K562 (cell line): ENCODE results near the gene ATP5ME. TPM values are rescaled to one million over a fixed set of nuclear protein-coding genes. Genes with fewer than 3 reads are reported as not detected.

ENCODE experiments used
- ATAC-seq: fragments of 200-7000 bp; cut with Tn5 transposase; 3 replicates; pipeline ENCODE4 v1.9.1; 2020; ENCODE audit warnings: moderate library complexity
- BruUV-seq: library from RNA; stranded (reverse); fragments of 400-500 nt; replicated peaks from 2 replicates; lab custom pipeline; 2021; lab: Mats Ljungman, UMichigan
- CTCF ChIA-PET: fragments of 300-600 bp; formaldehyde crosslinking; extraction: SDS; loops from one replicate; lab custom pipeline; 2021; ENCODE audit warnings: low intra/inter-chr PET ratio; lab: Yijun Ruan, JAX
- POLR2A ChIA-PET: fragments of 300-600, 350-650 bp; sonication (Branson Sonifier 250); formaldehyde crosslinking; extraction: SDS; loops from one replicate; lab custom pipeline; 2021; ENCODE audit warnings: antibody characterized with exemption, inconsistent platforms; lab: Yijun Ruan, JAX
- DNase-seq, 4 experiments: peaks; one replicate each; pipeline versions ENCODE4 v3.0.0 to v3.0.0-alpha.2; 2011 to 2018; ENCODE audit warnings: low spot score in 3 of 4, mixed read lengths in 3 of 4; ENCODE audit errors: extremely low read depth in 1 of 4
- FAIRE-seq: peaks from 2 replicates; lab custom pipeline; 2011; peaks lifted over from hg19 to GRCh38; lab: Jason Lieb, UNC
- H2AFZ ChIP-seq: 2 replicates; pipeline ENCODE4 v1.6.0; 2011; ENCODE audit warnings: low read depth, low read length, control low read depth, inconsistent platforms
- H3K27ac ChIP-seq: fragments of 200-600 bp; 3 replicates; pipeline ENCODE4 v1.8.0; 2011; ENCODE audit warnings: low read depth, mild to moderate bottlenecking, control low read depth, inconsistent platforms, low read length, moderate library complexity, mixed read lengths; ENCODE audit errors: extremely low read depth
- H3K27me3 ChIP-seq, 2 experiments: fragments of 300-600 bp in 1 of 2; 2 replicates in 1 of 2; 3 replicates in 1 of 2; pipeline versions ENCODE4 v1.6.0 to v1.8.0; 2011; ENCODE audit warnings: inconsistent platforms in 2 of 2, low read length in 2 of 2, mild to moderate bottlenecking in 1 of 2, mixed read lengths in 1 of 2, moderate library complexity in 1 of 2; ENCODE audit not compliant: control insufficient read depth in 2 of 2, insufficient read depth in 2 of 2
- H3K36me3 ChIP-seq: fragments of 300-600 bp; 3 replicates; pipeline ENCODE4 v1.8.0; 2011; ENCODE audit warnings: mild to moderate bottlenecking, low read length, inconsistent platforms; ENCODE audit not compliant: control insufficient read depth, insufficient read depth
- H3K4me1 ChIP-seq, 2 experiments: fragments of 200-600 bp in 1 of 2; replicated peaks in 1 of 2; 2 replicates in 1 of 2; 3 replicates in 1 of 2; pipeline versions ENCODE4 v1.5.1 to v1.8.0; 2011; ENCODE audit warnings: inconsistent platforms in 2 of 2, low read length in 2 of 2, mild to moderate bottlenecking in 1 of 2, mixed read lengths in 1 of 2, moderate library complexity in 1 of 2; ENCODE audit not compliant: control insufficient read depth in 2 of 2, insufficient read depth in 2 of 2
- H3K4me2 ChIP-seq: 2 replicates; pipeline ENCODE4 v1.6.1; 2011; ENCODE audit warnings: low read length, control low read depth, inconsistent platforms, mixed read lengths; ENCODE audit not compliant: insufficient read depth
- H3K4me3 ChIP-seq: fragments of 200-600 bp; sonication (generic), shearing (Covaris generic); 2 replicates; pipeline ENCODE4 v1.5.1; 2016; ENCODE audit warnings: control low read depth, inconsistent platforms
- H3K79me2 ChIP-seq: fragments of 200-600 bp; 3 replicates; pipeline ENCODE4 v1.8.0; 2011; ENCODE audit warnings: low read length, inconsistent platforms; ENCODE audit not compliant: control insufficient read depth, insufficient read depth
- H3K9ac ChIP-seq, 2 experiments: 2 replicates each; pipeline versions ENCODE4 v1.6.0 to v1.6.1; 2011; ENCODE audit warnings: low read depth in 2 of 2, low read length in 2 of 2, control low read depth in 1 of 2, inconsistent platforms in 1 of 2, mild to moderate bottlenecking in 1 of 2, mixed read lengths in 1 of 2; ENCODE audit not compliant: insufficient read depth in 1 of 2
- H3K9me1 ChIP-seq: one replicate; pipeline ENCODE4 v1.6.0; 2011; ENCODE audit warnings: inconsistent platforms, mild to moderate bottlenecking, low read length, moderate library complexity; ENCODE audit not compliant: control insufficient read depth, insufficient read depth
- H3K9me3 ChIP-seq: replicated peaks from 2 replicates; pipeline ENCODE4 v1.5.1; 2011; ENCODE audit warnings: low read depth, low read length, inconsistent platforms; ENCODE audit not compliant: control insufficient read depth, insufficient read depth
- H4K20me1 ChIP-seq: replicated peaks from 2 replicates; pipeline ENCODE4 v1.6.1; 2011; ENCODE audit warnings: low read length, inconsistent platforms, mixed read lengths; ENCODE audit not compliant: control insufficient read depth, insufficient read depth
- BCLAF1 ChIP-seq, 2 experiments: fragments of 450-650 bp in 1 of 2; IDR thresholded peaks; 2 replicates each; pipeline ENCODE4 v1.6.1; 2011 to 2017; ENCODE audit warnings: low read depth in 2 of 2, antibody characterized with exemption in 1 of 2, borderline replicate concordance in 1 of 2, low read length in 1 of 2, mild to moderate bottlenecking in 1 of 2, mixed read lengths in 1 of 2; ENCODE audit not compliant: control insufficient read depth in 1 of 2
- CEBPG ChIP-seq, 3 experiments: fragments of 200-800 bp in 1 of 3; sonication (Bioruptor generic) in 1 of 3; sonication (generic) in 1 of 3; formaldehyde crosslinking in 1 of 3; IDR thresholded peaks in 2 of 3; conservative IDR thresholded peaks in 1 of 3; 2 replicates each; pipeline versions ENCODE4 v1.6.1 to v1.8.0; 2016 to 2022; ENCODE audit warnings: missing compliant biosample characterization in 2 of 3, missing genetic modification characterization in 2 of 3, mild to moderate bottlenecking in 1 of 3, missing genetic modification reagents in 1 of 3
- FOXK1 ChIP-seq: sonication (generic); formaldehyde crosslinking; IDR thresholded peaks from 2 replicates; pipeline ENCODE4 v1.8.0; 2022; ENCODE audit warnings: missing genetic modification reagents, mild to moderate bottlenecking, borderline replicate concordance
- PHTF2 ChIP-seq: fragments of 250-450 bp; sonication (Bioruptor Pico); IDR thresholded peaks from 2 replicates; pipeline ENCODE4 v1.5.0; 2021; ENCODE audit warnings: mild to moderate bottlenecking
- RNF2 ChIP-seq: sonication (generic); IDR thresholded peaks from 2 replicates; pipeline ENCODE4 v1.6.1; 2016
- SETDB1 ChIP-seq: IDR thresholded peaks from one replicate; pipeline ENCODE4 v1.6.1; 2012; ENCODE audit warnings: low read length, control low read depth, inconsistent platforms
- ZMIZ1 ChIP-seq, 2 experiments: fragments of 150-350 bp in 1 of 2; IDR thresholded peaks; 2 replicates each; pipeline ENCODE4 v1.6.1; 2012 to 2016; ENCODE audit warnings: low read depth in 2 of 2, low read length in 2 of 2, mild to moderate bottlenecking in 1 of 2, moderate library complexity in 1 of 2
- ZNF224 ChIP-seq: sonication (generic); formaldehyde crosslinking; IDR thresholded peaks from 2 replicates; pipeline ENCODE4 v1.8.0; 2022; ENCODE audit warnings: mild to moderate bottlenecking, missing genetic modification reagents
- WGBS: fragments of 100-300 bp; shearing (Covaris generic); methylation state at CpG from one replicate; pipeline ENCODE4 v1.1.6; 2016; ENCODE audit warnings: low coverage, mixed read lengths; ENCODE audit not compliant: insufficient coverage; ENCODE audit errors: missing lambda C conversion rate; 5-methylcytosine and 5-hydroxymethylcytosine counted together
- in situ Hi-C: fragments of 300-500 bp; cut with MboI; formaldehyde crosslinking; loops from 4 replicates; pipeline ENCODE4 v1.15.0; 2018; ENCODE audit warnings: inconsistent platforms, mixed read lengths
- intact Hi-C: fragments of 100-400 bp; cut with micrococcal nuclease; formaldehyde crosslinking; loops from 2 replicates; pipeline ENCODE4 v1.14.2; 2022
- polyA plus RNA-seq, 8 experiments: library from polyadenylated mRNA; depleted of rRNA in 4 of 8; stranded (reverse) in 5 of 8; unstranded in 3 of 8; fragments of >200 nt; fragmentation: Nextera tagmentation in 2 of 8; fragmentation: Illumina TruSeq in 1 of 8; extraction: Ambion mirVana in 2 of 8; extraction: Trizol in 1 of 8; gene quantifications; 2 replicates each; pipeline versions ENCODE4 v1.2.1 to v1.2.3, GENCODE V29; 2011 to 2014; ENCODE audit warnings: inconsistent platforms in 1 of 8, missing spikeins in 1 of 8
- total RNA-seq, 7 experiments: library from RNA; depleted of rRNA in 6 of 7; stranded (reverse); fragments of >200 nt in 6 of 7; fragmentation: Illumina TruSeq in 2 of 7; extraction: Trizol in 2 of 7; gene quantifications; 2 replicates each; pipeline versions ENCODE4 v1.2.1 to v1.2.3, GENCODE V29; 2011 to 2021; ENCODE audit warnings: low replicate concordance in 1 of 7
- TF ChIP-seq, protein P1 (sequence below): sonication (generic); formaldehyde crosslinking; IDR thresholded peaks from 2 replicates; pipeline ENCODE4 v1.8.1; 2022; ENCODE audit warnings: missing genetic modification reagents
- TF ChIP-seq, protein P2 (sequence below): sonication (generic); formaldehyde crosslinking; IDR thresholded peaks from 2 replicates; pipeline ENCODE4 v1.8.1; 2023; ENCODE audit warnings: mild to moderate bottlenecking, missing genetic modification reagents, moderate library complexity
- TF ChIP-seq, protein P3 (sequence below): sonication (generic); formaldehyde crosslinking; IDR thresholded peaks from 2 replicates; pipeline ENCODE4 v1.9.0; 2022; ENCODE audit warnings: mild to moderate bottlenecking, missing genetic modification reagents

The ATP5ME gene
- total and polyA plus RNA-seq, 9 of the 15 experiments (the other 6 are each of a cell fraction or from before 2014, with no cell fraction given) = 509 to 2,480 (median 887) TPM

- Histone ChIP-seq H3K9me1 (peaks cover 4% of the 10 kb centered on the region), H2AFZ (peak overlapping the region; percentile 83), H3K79me2 (peaks cover 17% of the 10 kb centered on the region), H3K4me3 (no peak overlapping the region), H3K9ac (peak overlapping the region; percentile 63 to 81; a peak in 3 of 4 replicates), H3K4me1 (peaks cover 29 to 77% of the 10 kb centered on the region in 2 experiments; a peak in 4 of 5 replicates), H3K36me3 (no peaks in the 10 kb centered on the region), H3K9me3 (no peaks in the 10 kb centered on the region), H3K27me3 (no peaks in the 10 kb centered on the region), H3K27ac (peak overlapping the region; percentile 74), H3K4me2 (peak overlapping the region; percentile 69), H4K20me1 (no peaks in the 10 kb centered on the region)
- intact Hi-C loops (no loop called here), in situ Hi-C loops (no loop called here)
- DNase-seq (peak; percentile 81 to 90 (median 85)), ATAC-seq (peak; percentile 60), FAIRE-seq (peak; percentile 79)
- ChIA-PET CTCF (no interaction called here), POLR2A (interaction anchor here (0.6 to 1.4 kb wide), 3 partner anchors 8 to 291 kb away, joined by 3 read pairs; no protein-coding TSS in a partner anchor)
- 2% methylated on average over 7 of the region's 7 CpGs for WGBS
- no TSS peak for BruUV-seq
- no peak for TF ChIP-seq FOXK1
- no peak for TF ChIP-seq BCLAF1 (IDR thresholded peaks at IDR 0.05; ENCODE audit: borderline replicate concordance in 1 of 2, control insufficient read depth in 1 of 2, low read depth in 2 of 2, low read length in 1 of 2)
- TF ChIP-seq ZNF224 = no peak
- TF ChIP-seq, protein P1, sequence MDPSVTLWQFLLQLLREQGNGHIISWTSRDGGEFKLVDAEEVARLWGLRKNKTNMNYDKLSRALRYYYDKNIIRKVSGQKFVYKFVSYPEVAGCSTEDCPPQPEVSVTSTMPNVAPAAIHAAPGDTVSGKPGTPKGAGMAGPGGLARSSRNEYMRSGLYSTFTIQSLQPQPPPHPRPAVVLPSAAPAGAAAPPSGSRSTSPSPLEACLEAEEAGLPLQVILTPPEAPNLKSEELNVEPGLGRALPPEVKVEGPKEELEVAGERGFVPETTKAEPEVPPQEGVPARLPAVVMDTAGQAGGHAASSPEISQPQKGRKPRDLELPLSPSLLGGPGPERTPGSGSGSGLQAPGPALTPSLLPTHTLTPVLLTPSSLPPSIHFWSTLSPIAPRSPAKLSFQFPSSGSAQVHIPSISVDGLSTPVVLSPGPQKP (CRISPR knock-in tag) = no peak
- TF ChIP-seq RNF2 = no peak
- TF ChIP-seq, protein P2, sequence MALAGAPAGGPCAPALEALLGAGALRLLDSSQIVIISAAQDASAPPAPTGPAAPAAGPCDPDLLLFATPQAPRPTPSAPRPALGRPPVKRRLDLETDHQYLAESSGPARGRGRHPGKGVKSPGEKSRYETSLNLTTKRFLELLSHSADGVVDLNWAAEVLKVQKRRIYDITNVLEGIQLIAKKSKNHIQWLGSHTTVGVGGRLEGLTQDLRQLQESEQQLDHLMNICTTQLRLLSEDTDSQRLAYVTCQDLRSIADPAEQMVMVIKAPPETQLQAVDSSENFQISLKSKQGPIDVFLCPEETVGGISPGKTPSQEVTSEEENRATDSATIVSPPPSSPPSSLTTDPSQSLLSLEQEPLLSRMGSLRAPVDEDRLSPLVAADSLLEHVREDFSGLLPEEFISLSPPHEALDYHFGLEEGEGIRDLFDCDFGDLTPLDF (CRISPR knock-in tag) = no peak
- no peak for TF ChIP-seq CEBPG (CRISPR knock-in tag; IDR thresholded peaks at IDR 0.05)
- no peak for TF ChIP-seq CEBPG (tag; conservative IDR thresholded peaks at IDR 0.05 in 1 of 2, IDR thresholded peaks at IDR 0.05 in 1 of 2)
- TF ChIP-seq ZMIZ1 (IDR thresholded peaks at IDR 0.05; ENCODE audit: low read depth in 2 of 2, low read length in 2 of 2) = no peak
- no peak for TF ChIP-seq PHTF2
- TF ChIP-seq SETDB1 = no peak
- TF ChIP-seq, protein P3, sequence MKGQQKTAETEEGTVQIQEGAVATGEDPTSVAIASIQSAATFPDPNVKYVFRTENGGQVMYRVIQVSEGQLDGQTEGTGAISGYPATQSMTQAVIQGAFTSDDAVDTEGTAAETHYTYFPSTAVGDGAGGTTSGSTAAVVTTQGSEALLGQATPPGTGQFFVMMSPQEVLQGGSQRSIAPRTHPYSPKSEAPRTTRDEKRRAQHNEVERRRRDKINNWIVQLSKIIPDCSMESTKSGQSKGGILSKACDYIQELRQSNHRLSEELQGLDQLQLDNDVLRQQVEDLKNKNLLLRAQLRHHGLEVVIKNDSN (CRISPR knock-in tag) = peak; percentile 8; the same call in 1 of the 2 replicates
Measured at GRCh38 chr4:702618-703048, 28.6 kb upstream of the ATP5ME start.
